Hepatocyte (in vitro differentiated cells): Measurements from ENCODE around the gene RBM12. TPM values are rescaled to one million over a fixed set of nuclear protein-coding genes. Genes with fewer than 3 reads are reported as not detected.

Experiments
- DNase-seq: peaks from one replicate; pipeline ENCODE4 v3.0.0-alpha.2; 2016; ENCODE audit warnings: low spot score
- H2AFZ ChIP-seq: fragments of 200-600 bp; sonication (generic); 2 replicates; pipeline ENCODE4 v1.6.0; 2016; ENCODE audit warnings: antibody characterized with exemption, mild to moderate bottlenecking
- H3K27ac ChIP-seq: fragments of 200-600 bp; sonication (generic); 2 replicates; pipeline ENCODE4 v1.5.1; 2016; ENCODE audit warnings: mild to moderate bottlenecking
- H3K27me3 ChIP-seq: fragments of 200-600 bp; sonication (generic); 2 replicates; pipeline ENCODE4 v1.6.1; 2016
- H3K36me3 ChIP-seq: fragments of 200-600 bp; sonication (generic); replicated peaks from 2 replicates; pipeline ENCODE4 v1.5.1; 2016; ENCODE audit warnings: low read depth; ENCODE audit not compliant: insufficient read depth
- H3K4me1 ChIP-seq: fragments of 200-600 bp; sonication (generic); 2 replicates; pipeline ENCODE4 v1.5.1; 2016; ENCODE audit warnings: mild to moderate bottlenecking, moderate library complexity; ENCODE audit not compliant: insufficient read depth
- H3K4me2 ChIP-seq: fragments of 200-600 bp; sonication (generic); 2 replicates; pipeline ENCODE4 v1.6.0; 2016
- H3K4me3 ChIP-seq: fragments of 200-600 bp; sonication (generic); 2 replicates; pipeline ENCODE4 v1.5.1; 2016; ENCODE audit warnings: mild to moderate bottlenecking
- H3K79me2 ChIP-seq: fragments of 200-600 bp; sonication (generic); 2 replicates; pipeline ENCODE4 v1.6.0; 2017; ENCODE audit warnings: mild to moderate bottlenecking
- H3K9me2 ChIP-seq: fragments of 200-600 bp; sonication (generic); replicated peaks from 2 replicates; pipeline ENCODE4 v1.6.0; 2017; ENCODE audit warnings: mild to moderate bottlenecking; ENCODE audit not compliant: insufficient read depth
- H3K9me3 ChIP-seq: fragments of 200-600 bp; sonication (generic); 2 replicates; pipeline ENCODE4 v1.5.1; 2016; ENCODE audit warnings: low read depth, mild to moderate bottlenecking
- H4K20me1 ChIP-seq: fragments of 200-600 bp; sonication (generic); 2 replicates; pipeline ENCODE4 v1.6.0; 2016; ENCODE audit warnings: mild to moderate bottlenecking; ENCODE audit not compliant: insufficient read depth, poor library complexity, severe bottlenecking
- EZH2 ChIP-seq: fragments of 200-600 bp; sonication (generic); IDR thresholded peaks from 2 replicates; pipeline ENCODE4 v1.6.1; 2016; ENCODE audit warnings: antibody characterized with exemption, mild to moderate bottlenecking, borderline replicate concordance
- EZH2phosphoT487 ChIP-seq: fragments of 200-600 bp; sonication (generic); IDR thresholded peaks from one replicate; pipeline ENCODE4 v1.6.1; 2018; ENCODE audit warnings: antibody characterized with exemption, mild to moderate bottlenecking, low read depth, moderate library complexity; ENCODE audit not compliant: unreplicated experiment, severe bottlenecking
- WGBS: methylation state at CpG from one replicate; pipeline ENCODE4 v1.1.6; 2016; ENCODE audit warnings: low lambda C conversion rate; ENCODE audit errors: missing lambda C conversion rate; 5-methylcytosine and 5-hydroxymethylcytosine counted together
- polyA plus RNA-seq: library from polyadenylated mRNA; unstranded; fragments of >200 nt; fragmentation: Nextera tagmentation; extraction: Ambion mirVana; gene quantifications from 2 replicates; pipeline ENCODE4 v1.2.1, GENCODE V29; 2016
- total RNA-seq: library from RNA; depleted of rRNA; stranded (reverse); fragments of >200 nt; gene quantifications from 2 replicates; pipeline ENCODE4 v1.2.3, GENCODE V29; 2014
- TF ChIP-seq, protein P1 (sequence below): fragments of 200-600 bp; sonication (generic); IDR thresholded peaks from 2 replicates; pipeline ENCODE4 v1.5.1; 2016; ENCODE audit warnings: antibody characterized with exemption, mild to moderate bottlenecking; ENCODE audit not compliant: poor library complexity

RBM12 gene
- total and polyA plus RNA-seq, 2 experiments from 2014 or later: 22.5 to 57.3 TPM

DNA sequence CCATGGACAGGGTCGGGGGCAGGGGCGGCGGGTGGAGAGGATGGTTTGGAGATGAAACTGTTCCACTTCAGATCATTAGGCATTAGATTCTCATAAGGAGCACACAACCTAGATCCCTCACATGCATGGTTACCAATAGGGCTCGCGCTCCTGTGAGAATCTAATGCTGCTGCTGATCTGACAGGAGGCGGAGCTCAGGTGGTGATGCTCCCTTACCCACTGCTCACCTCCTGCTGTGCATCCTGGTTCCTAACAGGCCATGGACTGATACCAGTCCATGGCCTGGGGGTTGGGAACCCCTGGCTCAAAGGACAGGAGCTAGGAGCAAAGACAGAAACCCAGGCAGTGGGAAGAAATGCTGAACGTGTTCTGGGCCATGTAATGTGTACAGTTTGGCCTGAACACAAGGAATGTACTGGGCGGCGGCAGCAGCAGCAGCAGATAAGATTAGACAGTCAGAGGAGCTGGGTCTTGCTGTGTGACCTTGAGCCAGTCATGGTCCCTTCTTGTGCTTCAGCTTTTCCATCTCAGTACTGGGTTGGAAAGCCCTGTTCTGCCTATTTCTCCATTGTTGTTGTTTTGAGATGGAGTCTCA is 53.8 kb downstream of the RBM12 start:
- WGBS: 92% methylated on average over 9 of the region's 9 CpGs
- Histone ChIP-seq H3K9me2 (no peaks in the 10 kb centered on the region), H4K20me1 (no peaks in the 10 kb centered on the region), H3K79me2 (no peaks in the 10 kb centered on the region), H2AFZ (no peak overlapping the region), H3K4me2 (no peak overlapping the region), H3K27ac (no peak overlapping the region), H3K4me3 (no peak overlapping the region), H3K36me3 (no peaks in the 10 kb centered on the region), H3K9me3 (no peaks in the 10 kb centered on the region), H3K4me1 (no peaks in the 10 kb centered on the region), H3K27me3 (no peaks in the 10 kb centered on the region)
- TF ChIP-seq EZH2: no peak
- TF ChIP-seq EZH2phosphoT487: no peak
- TF ChIP-seq, protein P1, sequence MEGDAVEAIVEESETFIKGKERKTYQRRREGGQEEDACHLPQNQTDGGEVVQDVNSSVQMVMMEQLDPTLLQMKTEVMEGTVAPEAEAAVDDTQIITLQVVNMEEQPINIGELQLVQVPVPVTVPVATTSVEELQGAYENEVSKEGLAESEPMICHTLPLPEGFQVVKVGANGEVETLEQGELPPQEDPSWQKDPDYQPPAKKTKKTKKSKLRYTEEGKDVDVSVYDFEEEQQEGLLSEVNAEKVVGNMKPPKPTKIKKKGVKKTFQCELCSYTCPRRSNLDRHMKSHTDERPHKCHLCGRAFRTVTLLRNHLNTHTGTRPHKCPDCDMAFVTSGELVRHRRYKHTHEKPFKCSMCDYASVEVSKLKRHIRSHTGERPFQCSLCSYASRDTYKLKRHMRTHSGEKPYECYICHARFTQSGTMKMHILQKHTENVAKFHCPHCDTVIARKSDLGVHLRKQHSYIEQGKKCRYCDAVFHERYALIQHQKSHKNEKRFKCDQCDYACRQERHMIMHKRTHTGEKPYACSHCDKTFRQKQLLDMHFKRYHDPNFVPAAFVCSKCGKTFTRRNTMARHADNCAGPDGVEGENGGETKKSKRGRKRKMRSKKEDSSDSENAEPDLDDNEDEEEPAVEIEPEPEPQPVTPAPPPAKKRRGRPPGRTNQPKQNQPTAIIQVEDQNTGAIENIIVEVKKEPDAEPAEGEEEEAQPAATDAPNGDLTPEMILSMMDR: no peak
- DNase-seq: no peak

DNA sequence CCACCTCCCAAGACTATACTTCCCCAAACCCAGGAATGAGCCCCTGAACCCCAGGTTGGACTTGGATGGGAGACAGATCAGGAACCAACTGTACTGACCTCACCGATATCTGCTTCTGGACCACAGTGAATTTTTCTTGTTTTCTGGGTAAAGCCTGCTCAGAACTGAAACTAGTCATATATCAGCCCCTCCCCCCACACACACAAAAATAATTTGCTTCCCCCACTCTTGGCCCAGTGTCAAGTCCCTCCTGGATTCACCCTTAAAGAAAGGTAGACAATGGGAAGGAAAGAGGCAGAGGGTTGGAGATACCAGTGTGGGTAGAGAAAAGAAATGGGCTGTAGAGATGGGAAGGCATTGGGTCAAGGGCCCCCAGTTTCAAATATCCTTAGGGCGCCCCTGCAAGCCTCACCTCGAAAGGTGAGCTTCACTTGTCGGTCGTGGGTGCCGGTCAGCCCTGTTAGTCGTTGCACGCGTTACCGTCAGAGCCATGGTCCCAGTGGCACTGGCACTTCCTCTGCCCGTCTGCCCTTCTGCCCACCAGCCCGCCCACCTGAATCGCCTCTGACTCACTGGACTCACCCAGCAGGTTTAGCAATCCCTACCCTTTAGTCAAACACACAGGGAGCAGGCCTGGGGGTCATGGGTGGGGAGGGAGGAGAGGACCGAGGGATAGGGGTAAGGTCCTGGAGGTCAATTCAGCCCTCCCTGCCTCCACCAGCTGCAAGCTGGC is 57.5 kb downstream of the RBM12 start:
- TF ChIP-seq EZH2phosphoT487 (no peak), EZH2 (no peak)
- TF ChIP-seq, protein P1: no peak
- Histone ChIP-seq H3K27me3 (peaks cover 4% of the 10 kb centered on the region), H4K20me1 (no peaks in the 10 kb centered on the region), H3K4me1 (no peaks in the 10 kb centered on the region), H3K9me2 (no peaks in the 10 kb centered on the region), H3K36me3 (no peaks in the 10 kb centered on the region), H3K27ac (no peak overlapping the region), H3K4me3 (no peak overlapping the region), H3K4me2 (no peak overlapping the region), H2AFZ (no peak overlapping the region), H3K9me3 (no peaks in the 10 kb centered on the region), H3K79me2 (no peaks in the 10 kb centered on the region)
- no peak for DNase-seq
- WGBS: 88% methylated on average over 13 of the region's 14 CpGs

DNA sequence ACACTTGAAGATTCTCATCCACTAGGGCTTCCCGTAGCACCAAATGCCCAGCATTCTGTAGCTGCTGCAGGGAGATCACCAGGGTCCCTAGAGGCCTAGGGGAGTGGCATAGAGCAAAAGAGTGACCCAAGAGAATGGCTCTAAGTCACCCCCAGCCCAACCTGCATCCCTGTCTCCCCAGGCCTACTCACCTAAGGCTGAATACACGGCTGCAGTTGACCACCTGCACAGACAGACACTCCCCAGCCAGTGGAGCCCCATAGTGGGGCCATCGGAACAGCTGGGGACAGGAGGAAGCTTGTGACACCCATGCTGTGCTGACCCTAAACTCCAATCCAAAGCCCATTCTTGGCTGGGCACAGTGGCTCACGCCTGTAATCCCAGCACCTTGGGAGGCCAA is 58.6 kb downstream of the RBM12 start:
- no peaks in the 10 kb centered on the region for H3K79me2 ChIP-seq
- 88% methylated on average over 4 of the region's 4 CpGs for WGBS
- H3K9me3 ChIP-seq: no peaks in the 10 kb centered on the region
- peaks cover 10% of the 10 kb centered on the region for H3K27me3 ChIP-seq
- H3K4me2 ChIP-seq: no peak overlapping the region
- no peak for TF ChIP-seq EZH2
- TF ChIP-seq EZH2phosphoT487: no peak
- TF ChIP-seq, protein P1: no peak
- H3K4me3 ChIP-seq: no peak overlapping the region
- H3K4me1 ChIP-seq: peaks cover 8% of the 10 kb centered on the region
- no peak for DNase-seq
- H3K27ac ChIP-seq: no peak overlapping the region
- no peaks in the 10 kb centered on the region for H3K36me3 ChIP-seq
- no peak overlapping the region for H2AFZ ChIP-seq
- no peaks in the 10 kb centered on the region for H4K20me1 ChIP-seq
- no peaks in the 10 kb centered on the region for H3K9me2 ChIP-seq
